ENCODE data around the gene COL4A6. TPM values are rescaled to one million over a fixed set of nuclear protein-coding genes. Genes with fewer than 3 reads are reported as not detected.

The COL4A6 gene
- total RNA-seq, 1 donor: not detected

GRCh38 chrX:108285918-108286317 lies 152.3 kb downstream of the COL4A6 start:
- no peaks in the 10 kb centered on the region for H3K9me3 ChIP-seq (ENCODE audit: low read depth, low read length)
- no peaks in the 10 kb centered on the region for H3K4me1 ChIP-seq (ENCODE audit: insufficient read depth, low read length)
- H3K27me3 ChIP-seq (ENCODE audit: insufficient read depth, low read length): no peaks in the 10 kb centered on the region
- no peak overlapping the region for H3K4me3 ChIP-seq (ENCODE audit: low read length)

- H3K4me3 ChIP-seq (ENCODE audit: low read length): no peak overlapping the region
- no peaks in the 10 kb centered on the region for H3K27me3 ChIP-seq (ENCODE audit: insufficient read depth, low read length)
- H3K4me1 ChIP-seq (ENCODE audit: insufficient read depth, low read length): no peaks in the 10 kb centered on the region
- no peaks in the 10 kb centered on the region for H3K9me3 ChIP-seq (ENCODE audit: low read depth, low read length)
These were observed 152.9 kb downstream of the COL4A6 start for GRCh38 chrX:108285356-108285755.

DNA sequence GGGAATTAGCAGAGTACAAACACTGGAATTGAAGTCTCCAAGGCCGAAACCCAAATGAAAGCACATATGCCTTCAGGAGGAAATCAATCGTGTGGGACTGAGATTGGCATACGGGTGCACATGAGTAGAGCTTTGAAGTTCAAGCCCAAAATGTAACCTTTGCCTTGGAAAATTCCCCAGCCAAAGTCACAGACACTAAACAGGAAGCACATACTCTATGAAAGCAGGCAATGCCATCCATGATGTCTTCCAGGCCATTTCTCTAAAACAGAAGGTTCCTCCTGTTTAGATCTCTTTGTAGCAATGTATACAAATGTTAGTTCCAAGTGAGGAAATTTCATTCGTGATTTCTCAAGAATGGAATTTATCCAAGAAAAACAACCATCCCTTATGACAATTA lies 162.5 kb downstream of the COL4A6 start:
- no peaks in the 10 kb centered on the region for H3K9me3 ChIP-seq (ENCODE audit: low read depth, low read length)
- H3K4me3 ChIP-seq (ENCODE audit: low read length): no peak overlapping the region
- H3K4me1 ChIP-seq (ENCODE audit: insufficient read depth, low read length): no peaks in the 10 kb centered on the region
- H3K27me3 ChIP-seq (ENCODE audit: insufficient read depth, low read length): no peaks in the 10 kb centered on the region

- Histone ChIP-seq H3K9me3 (ENCODE audit: low read depth, low read length) (no peaks in the 10 kb centered on the region), H3K4me1 (ENCODE audit: insufficient read depth, low read length) (no peaks in the 10 kb centered on the region), H3K4me3 (ENCODE audit: low read length) (no peak overlapping the region), H3K27me3 (ENCODE audit: insufficient read depth, low read length) (no peaks in the 10 kb centered on the region)
These were observed 166.8 kb downstream of the COL4A6 start for GRCh38 chrX:108271397-108271787.

GRCh38 chrX:108270739-108271396 lies 167.4 kb downstream of the COL4A6 start:
- Histone ChIP-seq H3K4me3 (ENCODE audit: low read length) (no peak overlapping the region), H3K9me3 (ENCODE audit: low read depth, low read length) (no peaks in the 10 kb centered on the region), H3K27me3 (ENCODE audit: insufficient read depth, low read length) (no peaks in the 10 kb centered on the region), H3K4me1 (ENCODE audit: insufficient read depth, low read length) (no peaks in the 10 kb centered on the region)

GRCh38 chrX:108270280-108270679 lies 167.9 kb downstream of the COL4A6 start:
- Histone ChIP-seq H3K4me3 (ENCODE audit: low read length) (no peak overlapping the region), H3K27me3 (ENCODE audit: insufficient read depth, low read length) (no peaks in the 10 kb centered on the region), H3K4me1 (ENCODE audit: insufficient read depth, low read length) (no peaks in the 10 kb centered on the region), H3K9me3 (ENCODE audit: low read depth, low read length) (no peaks in the 10 kb centered on the region)

GRCh38 chrX:108268434-108269080 lies 169.7 kb downstream of the COL4A6 start:
- no peaks in the 10 kb centered on the region for H3K4me1 ChIP-seq (ENCODE audit: insufficient read depth, low read length)
- no peaks in the 10 kb centered on the region for H3K27me3 ChIP-seq (ENCODE audit: insufficient read depth, low read length)
- no peaks in the 10 kb centered on the region for H3K9me3 ChIP-seq (ENCODE audit: low read depth, low read length)
- H3K4me3 ChIP-seq (ENCODE audit: low read length): no peak overlapping the region

DNA sequence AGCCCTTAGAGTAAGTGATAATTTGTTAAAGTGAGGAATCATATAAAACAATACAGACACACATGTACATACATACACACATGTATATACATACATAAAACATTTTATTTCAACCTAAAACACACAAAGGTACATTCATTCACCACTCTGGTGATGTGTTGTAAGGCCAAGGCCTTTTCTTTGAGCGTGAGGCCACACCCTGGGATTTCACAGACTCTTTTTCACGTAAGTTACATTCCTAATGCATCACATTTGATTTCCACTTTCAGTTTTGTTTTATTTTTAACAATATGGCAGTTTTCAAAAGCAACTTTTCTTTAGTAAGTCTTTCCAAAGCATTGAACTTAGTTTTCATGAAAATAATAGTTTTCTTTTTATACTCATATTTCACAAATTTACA lies 170.7 kb downstream of the COL4A6 start:
- Histone ChIP-seq H3K9me3 (ENCODE audit: low read depth, low read length) (no peaks in the 10 kb centered on the region), H3K27me3 (ENCODE audit: insufficient read depth, low read length) (no peaks in the 10 kb centered on the region), H3K4me1 (ENCODE audit: insufficient read depth, low read length) (no peaks in the 10 kb centered on the region), H3K4me3 (ENCODE audit: low read length) (no peak overlapping the region)

- H3K4me3 ChIP-seq (ENCODE audit: low read length): no peak overlapping the region
- no peaks in the 10 kb centered on the region for H3K4me1 ChIP-seq (ENCODE audit: insufficient read depth, low read length)
- no peaks in the 10 kb centered on the region for H3K9me3 ChIP-seq (ENCODE audit: low read depth, low read length)
These were observed 173.8 kb downstream of the COL4A6 start for GRCh38 chrX:108264376-108264775.

DNA sequence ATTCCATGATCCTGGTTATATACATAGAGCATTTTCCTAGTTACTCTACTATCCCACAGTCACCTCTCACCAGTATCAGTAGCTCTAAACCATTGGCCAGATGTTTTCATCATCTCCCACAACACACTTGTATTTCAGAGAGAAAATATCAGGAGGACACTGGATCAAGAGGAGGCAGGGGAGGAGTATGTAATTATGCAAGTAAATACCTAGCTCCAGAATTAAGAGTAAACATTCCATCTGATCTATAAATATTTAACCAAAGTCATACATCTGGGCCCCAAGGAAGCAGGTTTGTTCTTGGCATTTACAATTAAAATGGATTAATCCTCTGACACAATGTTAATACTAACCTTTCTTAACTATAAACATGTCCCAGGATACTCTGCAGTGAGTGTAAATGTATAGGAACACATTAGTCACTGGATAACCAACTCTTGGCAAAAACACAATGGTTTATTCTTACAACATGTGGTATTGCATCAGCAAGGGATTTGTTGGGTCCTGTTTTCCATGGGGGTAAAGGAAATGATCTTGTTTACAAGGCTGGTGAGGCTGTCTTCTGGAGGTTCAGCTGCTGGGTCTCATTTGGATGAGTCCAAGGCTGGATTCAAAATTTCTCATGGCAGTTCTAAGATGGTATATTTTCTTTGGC lies 176.5 kb downstream of the COL4A6 start:
- no peaks in the 10 kb centered on the region for H3K4me1 ChIP-seq (ENCODE audit: insufficient read depth, low read length)
- no peaks in the 10 kb centered on the region for H3K27me3 ChIP-seq (ENCODE audit: insufficient read depth, low read length)
- no peak overlapping the region for H3K4me3 ChIP-seq (ENCODE audit: low read length)
- H3K9me3 ChIP-seq (ENCODE audit: low read depth, low read length): no peaks in the 10 kb centered on the region

More at GRCh38 chrX:108264376-108264775, 173.8 kb downstream of the COL4A6 start:
- no peaks in the 10 kb centered on the region for H3K27me3 ChIP-seq (ENCODE audit: insufficient read depth, low read length)

DNA sequence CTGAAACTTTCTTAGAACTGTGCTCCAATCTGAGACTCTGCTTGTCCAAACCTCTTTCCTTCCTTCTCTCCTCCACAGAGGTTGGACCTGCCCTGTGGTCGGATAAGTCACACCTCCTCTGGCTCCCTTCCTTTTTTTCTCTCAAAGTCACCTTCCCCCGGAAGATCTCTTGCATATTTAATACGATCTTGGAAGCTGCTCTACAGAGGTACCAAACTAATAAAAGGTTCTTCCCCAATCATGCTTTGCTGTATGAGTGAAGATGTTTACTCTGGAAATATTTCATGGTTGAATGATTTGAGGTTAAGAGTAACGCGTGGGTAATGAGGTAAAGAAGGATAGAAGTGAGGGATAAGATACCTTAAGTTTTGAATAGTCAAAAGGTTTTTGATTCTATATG lies 180.7 kb downstream of the COL4A6 start:
- Histone ChIP-seq H3K4me3 (ENCODE audit: low read length) (no peak overlapping the region), H3K9me3 (ENCODE audit: low read depth, low read length) (no peaks in the 10 kb centered on the region), H3K27me3 (ENCODE audit: insufficient read depth, low read length) (no peaks in the 10 kb centered on the region), H3K4me1 (ENCODE audit: insufficient read depth, low read length) (no peaks in the 10 kb centered on the region)

DNA sequence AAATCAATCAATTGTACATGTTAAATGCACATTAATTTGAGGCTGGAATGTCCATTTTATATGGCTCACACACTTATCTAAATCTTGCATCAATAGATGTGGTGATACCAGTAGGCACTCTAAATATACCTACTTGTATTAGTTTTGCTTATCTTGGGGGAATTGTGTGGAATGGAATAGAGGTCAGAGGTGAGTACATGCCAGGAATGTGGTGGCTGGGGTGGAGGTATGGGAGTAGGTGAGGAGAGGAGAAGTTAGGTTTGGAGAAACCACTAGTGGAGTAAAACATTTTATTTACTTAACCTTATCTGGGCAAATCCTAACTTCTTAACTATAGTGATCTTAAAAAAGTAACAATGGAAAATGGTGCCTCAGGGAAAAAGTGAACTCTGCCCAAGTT lies 183.6 kb downstream of the COL4A6 start:
- H3K27me3 ChIP-seq (ENCODE audit: insufficient read depth, low read length): no peaks in the 10 kb centered on the region
- no peaks in the 10 kb centered on the region for H3K4me1 ChIP-seq (ENCODE audit: insufficient read depth, low read length)
- no peaks in the 10 kb centered on the region for H3K9me3 ChIP-seq (ENCODE audit: low read depth, low read length)
- no peak overlapping the region for H3K4me3 ChIP-seq (ENCODE audit: low read length)

GRCh38 chrX:108250654-108251579 lies 187.3 kb downstream of the COL4A6 start:
- Histone ChIP-seq H3K9me3 (ENCODE audit: low read depth, low read length) (no peaks in the 10 kb centered on the region), H3K4me3 (ENCODE audit: low read length) (no peak overlapping the region), H3K4me1 (ENCODE audit: insufficient read depth, low read length) (no peaks in the 10 kb centered on the region), H3K27me3 (ENCODE audit: insufficient read depth, low read length) (no peaks in the 10 kb centered on the region)

GRCh38 chrX:108246304-108246954 lies 191.8 kb downstream of the COL4A6 start:
- H3K27me3 ChIP-seq (ENCODE audit: insufficient read depth, low read length): no peaks in the 10 kb centered on the region

More at GRCh38 chrX:108246304-108246954, 191.8 kb downstream of the COL4A6 start:
- Histone ChIP-seq H3K9me3 (ENCODE audit: low read depth, low read length) (no peaks in the 10 kb centered on the region), H3K4me3 (ENCODE audit: low read length) (no peak overlapping the region), H3K4me1 (ENCODE audit: insufficient read depth, low read length) (no peaks in the 10 kb centered on the region)
